B cell (primary cell): ENCODE measurements around the gene WDR73. TPM values are rescaled to one million over a fixed set of nuclear protein-coding genes. Genes with fewer than 3 reads are reported as not detected.
A peak's percentile ranks its signal among the peaks of the same experiment; 100 is the strongest.

Experiments
- ATAC-seq: fragments of 200-7000 bp; cut with Tn5 transposase; one replicate; pipeline ENCODE4 v1.10.0; 2021; ENCODE audit warnings: low read depth, mild to moderate bottlenecking, moderate number of reproducible peaks, moderate library complexity
- CTCF ChIA-PET: fragments of 350-600 bp; sonication (Branson Sonifier 250); formaldehyde crosslinking; loops from one replicate; lab custom pipeline; 2021; ENCODE audit warnings: antibody characterized with exemption, inconsistent platforms; lab: Charles Lee
- POLR2A ChIA-PET: fragments of 350-600 bp; sonication (Branson Sonifier 250); formaldehyde crosslinking; loops from one replicate; lab custom pipeline; 2021; ENCODE audit warnings: antibody characterized with exemption; lab: Charles Lee
- DNase-seq: peaks from one replicate; pipeline ENCODE4 v3.0.0; 2013
- H2AFZ ChIP-seq: 2 replicates; pipeline ENCODE4 v1.6.1; 2012; ENCODE audit warnings: mild to moderate bottlenecking, low read depth, low read length; ENCODE audit not compliant: insufficient read depth, poor library complexity, severe bottlenecking
- H3K27ac ChIP-seq, 2 donors: 1 replicate in 1 of 2; 2 replicates in 1 of 2; pipeline ENCODE4 v1.5.1; 2012 to 2013; ENCODE audit warnings: low read length in 2 of 2, mild to moderate bottlenecking in 2 of 2, moderate library complexity in 1 of 2
- H3K27me3 ChIP-seq, 4 experiments: fragments of 200-600 bp in 1 of 4; sonication (generic) in 1 of 4; replicated peaks in 1 of 4; 1 replicate in 2 of 4; 2 replicates in 2 of 4; pipeline versions ENCODE4 v1.6.1 to v1.7.0; 2013 to 2016; ENCODE audit warnings: low read length in 3 of 4, mild to moderate bottlenecking in 2 of 4, mixed read lengths in 1 of 4, moderate library complexity in 1 of 4; ENCODE audit not compliant: insufficient read depth in 4 of 4, control insufficient read depth in 3 of 4; ENCODE audit errors: control extremely low read depth in 1 of 4
- H3K36me3 ChIP-seq, 2 experiments: replicated peaks in 1 of 2; 1 replicate in 1 of 2; 2 replicates in 1 of 2; pipeline versions ENCODE4 v1.6.1 to v1.7.1; 2013; ENCODE audit warnings: low read length in 1 of 2; ENCODE audit not compliant: insufficient read depth in 2 of 2, control insufficient read depth in 1 of 2; ENCODE audit errors: control extremely low read depth in 1 of 2, extremely low read depth in 1 of 2
- H3K4me1 ChIP-seq, 2 donors: fragments of 200-600 bp in 1 of 2; sonication (generic) in 1 of 2; 1 replicate in 1 of 2; 2 replicates in 1 of 2; pipeline versions ENCODE4 v1.5.1 to v1.6.1; 2013 to 2017; ENCODE audit warnings: low read length in 2 of 2; ENCODE audit not compliant: control insufficient read depth in 2 of 2, insufficient read depth in 2 of 2
- H3K4me2 ChIP-seq: replicated peaks from 2 replicates; pipeline ENCODE3; 2012; ENCODE audit warnings: mild to moderate bottlenecking, low read depth, low read length; ENCODE audit not compliant: poor library complexity, severe bottlenecking
- H3K4me3 ChIP-seq, 5 experiments: fragments of 200-600 bp in 1 of 5; sonication (generic) in 1 of 5; 1 replicate in 3 of 5; 2 replicates in 2 of 5; pipeline versions ENCODE4 v1.5.1 to v1.7.0; 2011 to 2016; ENCODE audit warnings: low read length in 4 of 5, mild to moderate bottlenecking in 4 of 5, low read depth in 2 of 5, control low read depth in 1 of 5, moderate library complexity in 1 of 5; ENCODE audit not compliant: insufficient read depth in 1 of 5; ENCODE audit errors: control extremely low read depth in 1 of 5, extremely low read depth in 1 of 5
- H3K79me2 ChIP-seq: fragments of 200-600 bp; sonication (generic); one replicate; pipeline ENCODE4 v1.6.0; 2016; ENCODE audit warnings: low read length; ENCODE audit not compliant: control insufficient read depth, insufficient read depth
- H3K9ac ChIP-seq: fragments of 200-600 bp; sonication (generic); 2 replicates; pipeline ENCODE4 v1.6.1; 2017; ENCODE audit warnings: mild to moderate bottlenecking, low read length, moderate library complexity
- H3K9me3 ChIP-seq, 3 donors: one replicate each; pipeline versions ENCODE4 v1.6.1 to v1.7.1; 2013; ENCODE audit warnings: low read length in 2 of 3; ENCODE audit not compliant: control insufficient read depth in 2 of 3, insufficient read depth in 1 of 3; ENCODE audit errors: control extremely low read depth in 1 of 3
- H4K20me1 ChIP-seq: 2 replicates; pipeline ENCODE4 v1.6.0; 2012; ENCODE audit warnings: mild to moderate bottlenecking, low read length; ENCODE audit not compliant: insufficient read depth, control insufficient read depth, poor library complexity, severe bottlenecking
- H3K27ac Mint-ChIP-seq: one replicate; pipeline ENCODE4 v1.8.0; 2021; ENCODE audit warnings: mixed read lengths
- H3K27me3 Mint-ChIP-seq: one replicate; pipeline ENCODE4 v1.8.0; 2021; ENCODE audit warnings: mixed read lengths
- H3K4me1 Mint-ChIP-seq: one replicate; pipeline ENCODE4 v1.8.0; 2021; ENCODE audit warnings: mixed read lengths
- H3K4me3 Mint-ChIP-seq: one replicate; pipeline ENCODE4 v1.8.0; 2021; ENCODE audit warnings: mixed read lengths
- H3K9me3 Mint-ChIP-seq: one replicate; pipeline ENCODE4 v1.8.0; 2022; ENCODE audit warnings: mixed read lengths; ENCODE audit not compliant: insufficient read depth
- CTCF ChIP-seq: fragments of 200-600 bp; IDR thresholded peaks from one replicate; pipeline ENCODE4 v1.8.0; 2022; ENCODE audit warnings: antibody characterized with exemption, mild to moderate bottlenecking
- EZH2 ChIP-seq: IDR thresholded peaks from 2 replicates; pipeline ENCODE4 v1.6.1; 2012; ENCODE audit warnings: borderline replicate concordance, low read depth, mild to moderate bottlenecking, moderate library complexity, low read length; ENCODE audit not compliant: insufficient read depth, poor library complexity, severe bottlenecking
- WGBS: methylation state at CpG from one replicate; pipeline ENCODE4 v1.1.5; 2013; ENCODE audit warnings: missing lambda C conversion rate; ENCODE audit not compliant: insufficient coverage; 5-methylcytosine and 5-hydroxymethylcytosine counted together
- intact Hi-C: fragments of 100-400 bp; cut with micrococcal nuclease; formaldehyde crosslinking; loops from one replicate; pipeline ENCODE4 v1.10.0; 2022
- polyA plus RNA-seq: library from polyadenylated mRNA; depleted of rRNA; stranded (reverse); fragments of >200 nt; gene quantifications from 2 replicates; pipeline ENCODE4 v1.2.3, GENCODE V29; 2012
- total RNA-seq, 2 donors: library from RNA; stranded (reverse); fragments of 120-200 nt in 1 of 2; gene quantifications; 1 replicate in 1 of 2; 2 replicates in 1 of 2; pipeline versions ENCODE4 v1.2.3 to v1.2.4, GENCODE V29; 2013 to 2022

The WDR73 gene
- total and polyA plus RNA-seq, 2 donors (not counting 1 experiment from before 2014, with no cell fraction given), result 21.0 to 43.4 TPM

DNA sequence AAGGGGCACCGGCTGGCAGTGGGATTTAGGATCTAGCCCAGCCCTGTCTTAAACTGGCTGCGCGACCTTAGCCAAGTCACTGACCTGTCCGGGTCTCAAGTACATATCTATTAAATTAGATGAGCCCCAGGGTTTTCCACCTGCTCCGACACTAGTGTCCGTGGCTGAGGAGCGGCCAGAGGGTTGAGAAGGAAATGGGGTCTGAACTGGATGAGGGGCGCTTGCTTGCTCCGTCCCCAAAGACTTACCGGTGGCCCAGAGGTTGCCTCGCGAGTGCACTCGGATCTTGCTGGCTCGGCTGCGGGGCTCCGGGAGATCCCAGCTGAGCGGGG lies 3.6 kb upstream of the WDR73 start:
- 15% methylated on average over 14 of the region's 17 CpGs for WGBS

More for the DNA sequence above, 3.6 kb upstream of the WDR73 start:
- Mint-ChIP-seq H3K9me3 (no peaks in the 10 kb centered on the region), H3K27me3 (no peaks in the 10 kb centered on the region), H3K27ac (peak overlapping the region; percentile 83), H3K4me1 (peaks cover 32% of the 10 kb centered on the region), H3K4me3 (peak overlapping the region; percentile 83)
- Histone ChIP-seq H4K20me1 (no peaks in the 10 kb centered on the region), H3K4me3 (peak overlapping the region; percentile 12 to 86 (median 63)), H3K36me3 (no peaks in the 10 kb centered on the region), H3K79me2 (peaks cover 13% of the 10 kb centered on the region), H3K27ac (peak overlapping the region in 1 of 2 donors; percentile 30), H3K4me1 (peaks cover 24 to 35% of the 10 kb centered on the region in 2 donors), H3K4me2 (peak overlapping the region; percentile 95), H3K9ac (peak overlapping the region; percentile 76), H3K27me3 (no peaks in the 10 kb centered on the region), H2AFZ (peak overlapping the region; percentile 95), H3K9me3 (no peaks in the 10 kb centered on the region)
- ATAC-seq, result no peak
- POLR2A ChIA-PET, result interaction anchor here (1.6 kb wide), 1 partner anchor 90 kb away, joined by 18 read pairs; no protein-coding TSS in a partner anchor
- TF ChIP-seq EZH2, result no peak
- no peak for TF ChIP-seq CTCF
- DNase-seq, result no peak
- CTCF ChIA-PET, result interaction anchor here (0.9 to 4.1 kb wide), 7 partner anchors 58 to 353 kb away, joined by 3 to 20 read pairs (median 9); partner anchors contain the start of gene SEC11A
- intact Hi-C loops, result loop anchor here (1.0 kb wide), 6 partner anchors 26 to 323 kb away; partner anchors contain the start of genes SEC11A and ZNF592
